C1 segment of cervical spinal cord (tissue), 14 donors: ENCODE measurements around the gene MTMR3.
"Not testable (repeated sequence)": the region's sequence is repeated elsewhere in the genome, so short reads cannot be mapped to it uniquely, and the experiment has no call there.

Source experiments
- DNase-seq, 14 donors: peaks; one replicate each; lab custom pipeline; 2025; lab: John Stamatoyannopoulos, UW

MTMR3 gene

DNA sequence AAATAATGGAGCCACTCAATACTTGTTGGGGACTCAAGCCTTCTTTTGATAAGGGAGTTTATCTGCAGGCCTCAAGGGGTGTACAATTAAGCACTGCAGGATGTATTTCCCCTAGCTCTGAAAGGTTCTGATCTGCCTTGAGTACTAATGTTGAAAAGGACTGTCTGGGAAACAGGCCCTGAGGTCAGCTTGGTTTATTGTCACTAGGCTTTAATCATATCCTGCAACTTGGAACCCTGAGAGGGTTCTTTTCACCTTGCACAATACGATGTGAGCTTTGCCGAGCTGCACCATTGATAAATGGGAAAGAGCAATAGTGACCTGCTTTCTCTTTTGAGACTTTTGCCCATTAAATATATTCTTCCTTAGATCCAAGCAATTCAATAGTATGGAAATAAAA is 165.7 kb downstream of the MTMR3 start:
- no peak for DNase-seq

DNA sequence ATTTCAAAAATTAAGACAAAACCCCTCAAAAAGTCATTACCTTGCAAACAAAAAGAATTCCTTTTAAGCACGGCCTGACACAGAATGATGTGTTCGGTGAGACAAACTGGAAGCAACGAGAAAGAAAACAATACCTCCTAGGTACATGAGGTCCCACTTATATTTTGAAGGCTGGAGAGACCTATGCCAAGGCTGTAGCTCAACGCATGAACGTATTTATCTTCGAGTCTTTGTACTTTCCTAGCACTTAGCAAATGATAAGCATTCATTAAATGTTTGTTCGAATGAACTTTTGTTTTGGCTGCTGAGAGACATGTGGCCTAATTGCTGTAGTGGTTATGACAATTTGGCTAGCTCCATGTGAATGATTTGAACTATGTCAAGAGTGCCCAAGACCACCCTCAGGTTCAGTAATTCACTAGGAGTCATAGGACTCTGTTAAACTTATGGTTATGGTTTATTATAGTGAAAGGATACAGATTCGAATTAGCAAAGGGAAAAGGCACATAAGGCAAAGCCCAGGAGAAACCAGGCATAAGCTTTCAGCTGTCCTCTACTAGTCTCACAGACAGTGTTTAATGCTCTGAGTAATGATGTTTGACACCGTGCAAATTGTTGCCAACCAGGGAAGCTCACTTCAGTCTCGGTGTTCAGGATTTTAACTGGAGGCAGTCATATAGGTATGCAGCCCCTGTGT is 171.2 kb downstream of the MTMR3 start:
- DNase-seq, result no peak

GRCh38 chr22:30054764-30055069 is 171.7 kb downstream of the MTMR3 start:
- no peak for DNase-seq

DNA sequence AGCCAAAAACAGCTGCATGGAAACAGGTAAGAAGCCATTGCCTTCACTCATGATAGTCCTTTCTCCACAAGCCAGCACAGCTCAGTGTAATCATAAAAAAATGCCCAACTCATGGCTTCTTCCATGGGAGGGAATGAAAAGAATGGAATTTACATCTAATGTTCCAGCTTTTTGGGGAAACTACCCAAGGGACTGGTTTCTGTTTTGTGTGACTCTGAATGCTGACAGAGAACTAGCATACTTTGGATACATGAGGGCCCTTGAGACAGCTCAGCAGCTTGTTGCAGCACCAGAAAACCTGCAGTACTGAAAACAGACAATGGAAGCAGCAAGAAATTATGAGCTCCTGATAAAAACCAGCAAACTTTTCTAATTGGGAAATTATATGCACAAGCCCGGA is 173.0 kb downstream of the MTMR3 start:
- DNase-seq, result no peak

DNA sequence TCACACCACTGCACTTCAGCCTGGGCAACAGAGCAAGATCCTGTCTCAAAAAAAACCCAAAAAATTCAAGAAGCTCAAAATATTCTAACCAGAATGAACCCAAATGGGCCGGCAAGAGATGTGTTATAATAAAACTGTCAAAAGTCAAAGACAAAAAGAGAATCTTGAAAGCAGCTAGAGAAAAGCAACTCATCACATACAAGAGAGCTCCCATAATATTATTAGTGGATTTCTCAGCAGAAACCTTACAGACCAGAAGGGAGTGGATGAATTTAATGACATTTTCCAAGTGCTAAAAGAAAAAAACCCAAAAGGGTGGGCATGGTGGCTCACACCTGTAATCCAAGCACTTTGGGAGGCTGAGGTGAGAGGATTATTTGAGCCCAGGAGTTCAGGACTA is 174.4 kb downstream of the MTMR3 start:
- no peak for DNase-seq

- DNase-seq, result not testable (repeated sequence)
Observed at GRCh38 chr22:30059346-30060020, 176.5 kb downstream of the MTMR3 start.

DNA sequence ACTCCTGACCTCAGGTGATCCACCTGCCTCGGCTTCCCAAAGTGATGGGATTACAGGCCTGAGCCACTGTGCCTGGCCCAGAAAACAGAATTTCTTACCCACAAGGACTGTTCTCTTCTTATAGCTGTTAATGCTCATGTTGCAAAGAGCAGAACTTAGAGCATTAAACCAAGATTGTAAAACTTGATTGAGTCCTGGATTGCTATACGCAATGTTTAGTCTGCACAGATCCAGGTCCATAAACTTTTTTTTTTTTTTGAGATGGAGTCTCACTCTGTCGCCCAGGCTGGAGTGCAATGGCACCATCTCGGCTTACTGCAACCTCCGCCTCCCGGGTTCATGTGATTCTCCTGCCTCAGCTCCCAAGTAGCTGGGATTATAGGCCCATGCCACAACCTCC is 178.1 kb downstream of the MTMR3 start:
- DNase-seq, result not testable (repeated sequence)

- no peak for DNase-seq
Observed at GRCh38 chr22:30062259-30062658, 179.3 kb downstream of the MTMR3 start.

DNA sequence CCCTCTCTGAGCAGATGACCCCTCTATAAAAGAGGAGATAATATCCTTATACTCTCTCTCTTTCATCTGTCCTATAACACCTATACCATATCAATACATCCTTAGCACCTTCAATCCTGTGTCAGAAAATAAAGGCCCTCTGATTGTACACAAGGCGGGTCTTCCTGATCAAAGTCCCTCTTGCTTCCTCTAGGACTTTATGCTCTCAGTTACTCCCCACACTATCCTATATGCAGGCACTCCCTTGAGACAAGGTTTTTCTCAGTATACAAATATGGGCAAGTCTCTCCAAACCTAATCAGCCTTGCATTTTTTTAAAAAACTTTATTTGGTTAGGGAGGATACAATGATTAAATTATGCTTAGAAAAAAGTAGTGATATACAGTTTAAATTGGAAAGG is 180.0 kb downstream of the MTMR3 start:
- no peak for DNase-seq

DNA sequence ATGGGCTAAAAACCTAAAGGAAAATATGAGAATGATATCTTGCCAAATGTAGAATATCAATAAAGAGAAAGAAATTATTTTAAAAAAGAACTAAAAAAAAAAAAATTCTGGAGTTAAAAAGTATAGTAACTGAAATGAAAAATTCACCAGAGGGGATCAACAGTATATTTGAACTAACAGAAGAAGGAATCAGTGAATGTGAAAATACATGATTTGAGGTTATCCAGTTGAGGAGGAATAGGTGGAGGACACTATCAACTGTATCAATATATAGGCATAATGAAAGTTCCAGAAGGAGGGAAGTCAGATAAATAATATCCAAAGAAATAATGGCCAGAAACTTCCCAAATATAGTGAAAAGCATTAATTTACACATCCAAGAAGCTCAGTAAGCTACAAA is 181.2 kb downstream of the MTMR3 start:
- DNase-seq, result no peak

DNA sequence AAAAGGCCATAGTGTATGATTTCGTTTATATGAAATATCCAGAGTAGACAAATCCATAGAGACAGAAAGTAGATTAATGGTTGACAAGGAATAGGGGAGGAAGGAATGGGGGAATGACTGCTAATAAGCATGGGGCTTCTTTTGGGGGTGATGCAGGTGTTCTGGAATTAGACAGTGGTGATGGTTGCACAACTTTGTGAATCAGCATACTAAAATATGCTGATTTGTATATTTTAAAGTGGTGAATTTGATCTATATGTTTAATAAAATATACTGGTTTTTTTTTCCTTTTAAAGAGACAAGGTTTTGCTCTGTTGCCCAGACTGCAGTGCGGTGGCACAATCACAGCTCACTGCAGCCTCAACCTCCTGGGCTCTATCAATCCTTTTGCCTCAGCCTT is 190.8 kb downstream of the MTMR3 start:
- DNase-seq, result no peak

DNA sequence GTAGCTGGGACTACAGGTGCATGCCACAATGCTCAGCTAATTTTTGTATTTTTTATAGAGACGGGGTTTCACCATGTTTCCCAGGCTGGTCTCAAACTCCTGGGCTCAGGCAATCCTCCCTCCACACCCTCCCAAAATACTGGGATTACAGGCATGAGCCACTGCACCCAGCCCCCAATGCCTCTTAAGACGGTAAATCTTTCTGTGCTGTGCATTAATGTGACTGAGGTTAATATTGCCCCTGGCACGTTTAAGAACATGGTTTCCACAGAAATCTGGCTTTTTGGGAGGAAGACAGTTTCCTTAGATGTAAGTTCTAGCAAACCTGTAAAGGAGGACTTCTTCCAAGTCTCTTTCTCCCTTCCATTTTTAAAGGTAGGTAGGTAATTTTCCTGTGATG is 191.2 kb downstream of the MTMR3 start:
- no peak for DNase-seq

DNA sequence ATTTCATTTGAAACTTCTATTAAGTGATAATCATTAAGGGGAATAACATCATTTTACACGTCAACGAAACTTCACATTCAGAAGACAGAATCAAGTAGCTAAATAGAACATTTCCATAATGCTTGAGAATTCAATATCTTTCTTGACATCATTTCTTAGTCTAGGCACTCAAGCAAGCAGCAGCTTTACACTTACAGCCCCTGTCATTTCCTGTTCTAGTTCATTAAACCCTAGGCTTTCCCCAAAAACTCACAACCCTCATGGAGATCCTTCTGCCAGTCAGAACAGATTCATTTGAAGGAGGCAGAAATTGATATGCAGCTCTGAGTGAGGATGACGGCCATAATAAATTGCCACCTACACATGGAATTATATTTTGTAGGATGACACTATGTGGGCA is 192.0 kb downstream of the MTMR3 start:
- DNase-seq, result no peak

GRCh38 chr22:30077279-30077880 is 194.4 kb downstream of the MTMR3 start:
- DNase-seq, result no peak

GRCh38 chr22:30078320-30079311 is 195.6 kb downstream of the MTMR3 start:
- DNase-seq, result no peak

DNA sequence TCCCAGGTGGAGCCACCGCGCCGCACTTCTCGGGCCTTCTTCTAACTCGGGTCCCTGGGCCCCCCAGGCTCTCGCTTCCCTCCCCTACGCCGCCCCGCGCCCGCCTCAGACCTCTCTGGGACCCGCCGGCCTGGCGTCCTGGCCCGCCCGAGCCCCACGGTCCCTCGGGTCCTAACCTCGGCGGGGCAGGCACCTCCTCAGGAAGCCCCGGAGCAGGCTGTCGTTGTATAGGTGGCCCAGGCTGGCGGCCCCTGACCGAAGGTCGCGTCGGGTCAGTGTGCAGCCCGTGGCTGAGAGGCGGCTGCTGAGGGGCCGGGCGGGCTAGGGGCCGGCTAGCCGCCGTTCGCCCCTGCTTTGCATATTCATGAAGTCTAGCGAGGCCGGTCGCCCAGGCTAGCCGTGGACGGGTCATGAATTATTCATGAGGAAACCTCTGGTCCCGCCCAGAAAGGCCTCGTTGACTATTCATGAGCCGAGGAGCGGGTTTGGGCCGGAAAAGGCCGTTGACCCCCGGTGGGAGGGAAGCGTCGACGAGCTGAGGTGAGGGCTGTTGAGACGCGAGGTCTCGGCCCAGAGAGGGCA is 197.1 kb downstream of the MTMR3 start, which contains the start of gene HORMAD2:
Gene HORMAD2, plus strand, starts transcription at position 513 of the 582 bp plus-strand sequence. CDS start 13,489 bp downstream, outside the sequence.
- DNase-seq, result peak in 8 of 14 donors; percentile 2 to 38 (median 14)
